HUES6 (cell line): ENCODE results near the gene BORCS5.

Experiments used
- H3K27ac ChIP-seq: 2 replicates; pipeline ENCODE4 v1.7.0; 2013; ENCODE audit warnings: low read depth, mild to moderate bottlenecking, low read length, inconsistent platforms
- H3K27me3 ChIP-seq: 2 replicates; pipeline ENCODE4 v1.6.1; 2013; ENCODE audit warnings: low read length; ENCODE audit not compliant: control insufficient read depth, insufficient read depth
- H3K36me3 ChIP-seq: 2 replicates; pipeline ENCODE4 v1.6.1; 2013; ENCODE audit warnings: low read length; ENCODE audit not compliant: control insufficient read depth, insufficient read depth
- H3K4me1 ChIP-seq: 2 replicates; pipeline ENCODE4 v1.6.1; 2013; ENCODE audit warnings: low read length; ENCODE audit not compliant: control insufficient read depth, insufficient read depth
- H3K4me3 ChIP-seq: 2 replicates; pipeline ENCODE4 v1.5.1; 2013; ENCODE audit warnings: low read depth, low read length
- H3K9ac ChIP-seq: one replicate; pipeline ENCODE4 v1.6.1; 2013; ENCODE audit warnings: mild to moderate bottlenecking, low read length
- H3K9me3 ChIP-seq: 2 replicates; pipeline ENCODE4 v1.6.1; 2013; ENCODE audit warnings: low read depth, low read length; ENCODE audit not compliant: control insufficient read depth, insufficient read depth

BORCS5 gene

GRCh38 chr12:12449533-12450025, 92.7 kb downstream of the BORCS5 start:
- no peaks in the 10 kb centered on the region for H3K27me3 ChIP-seq
- H3K27ac ChIP-seq = no peak overlapping the region
- peaks cover 26% of the 10 kb centered on the region for H3K4me1 ChIP-seq
- H3K36me3 ChIP-seq = no peaks in the 10 kb centered on the region
- H3K9ac ChIP-seq = no peak overlapping the region
- no peaks in the 10 kb centered on the region for H3K9me3 ChIP-seq
- no peak overlapping the region for H3K4me3 ChIP-seq

- no peak overlapping the region for H3K9ac ChIP-seq
- H3K4me1 ChIP-seq = peaks cover 26% of the 10 kb centered on the region
- H3K27ac ChIP-seq = no peak overlapping the region
- H3K4me3 ChIP-seq = no peak overlapping the region
- no peaks in the 10 kb centered on the region for H3K27me3 ChIP-seq
- no peaks in the 10 kb centered on the region for H3K36me3 ChIP-seq
- no peaks in the 10 kb centered on the region for H3K9me3 ChIP-seq
Observed at GRCh38 chr12:12450043-12450471, 93.2 kb downstream of the BORCS5 start.

- Histone ChIP-seq H3K27me3 (no peaks in the 10 kb centered on the region), H3K4me1 (peaks cover 26% of the 10 kb centered on the region), H3K9ac (no peak overlapping the region), H3K9me3 (no peaks in the 10 kb centered on the region), H3K27ac (no peak overlapping the region), H3K36me3 (no peaks in the 10 kb centered on the region), H3K4me3 (no peak overlapping the region)
Observed at GRCh38 chr12:12451098-12451497, 94.2 kb downstream of the BORCS5 start.

GRCh38 chr12:12452326-12452902, 95.5 kb downstream of the BORCS5 start:
- Histone ChIP-seq H3K4me1 (peaks cover 13% of the 10 kb centered on the region), H3K36me3 (no peaks in the 10 kb centered on the region), H3K27ac (no peak overlapping the region), H3K27me3 (no peaks in the 10 kb centered on the region), H3K9ac (no peak overlapping the region), H3K9me3 (no peaks in the 10 kb centered on the region), H3K4me3 (no peak overlapping the region)

- Histone ChIP-seq H3K4me3 (no peak overlapping the region), H3K9me3 (no peaks in the 10 kb centered on the region), H3K27me3 (no peaks in the 10 kb centered on the region), H3K9ac (no peak overlapping the region), H3K4me1 (peaks cover 14% of the 10 kb centered on the region), H3K27ac (no peak overlapping the region), H3K36me3 (no peaks in the 10 kb centered on the region)
Observed at GRCh38 chr12:12453635-12454034, 96.8 kb downstream of the BORCS5 start.

GRCh38 chr12:12454315-12454714, 97.4 kb downstream of the BORCS5 start:
- Histone ChIP-seq H3K27me3 (no peaks in the 10 kb centered on the region), H3K9me3 (no peaks in the 10 kb centered on the region), H3K4me1 (peaks cover 7% of the 10 kb centered on the region), H3K4me3 (no peak overlapping the region), H3K36me3 (no peaks in the 10 kb centered on the region), H3K27ac (no peak overlapping the region), H3K9ac (no peak overlapping the region)

GRCh38 chr12:12456637-12457036, 99.8 kb downstream of the BORCS5 start:
- H3K9me3 ChIP-seq = no peaks in the 10 kb centered on the region
- H3K4me3 ChIP-seq = no peak overlapping the region
- no peaks in the 10 kb centered on the region for H3K27me3 ChIP-seq
- no peak overlapping the region for H3K9ac ChIP-seq
- H3K27ac ChIP-seq = no peak overlapping the region
- H3K36me3 ChIP-seq = no peaks in the 10 kb centered on the region
- peaks cover 5% of the 10 kb centered on the region; the same call in 1 of the 2 replicates for H3K4me1 ChIP-seq

GRCh38 chr12:12460935-12461922, 104.4 kb downstream of the BORCS5 start:
- Histone ChIP-seq H3K4me1 (peaks cover 7% of the 10 kb centered on the region; the same call in 1 of the 2 replicates), H3K27me3 (no peaks in the 10 kb centered on the region), H3K4me3 (no peak overlapping the region), H3K9me3 (no peaks in the 10 kb centered on the region), H3K36me3 (no peaks in the 10 kb centered on the region), H3K9ac (no peak overlapping the region), H3K27ac (no peak overlapping the region)

- Histone ChIP-seq H3K9me3 (no peaks in the 10 kb centered on the region), H3K27me3 (no peaks in the 10 kb centered on the region), H3K4me1 (peaks cover 13% of the 10 kb centered on the region; the same call in 1 of the 2 replicates), H3K9ac (no peak overlapping the region), H3K4me3 (no peak overlapping the region), H3K27ac (no peak overlapping the region), H3K36me3 (no peaks in the 10 kb centered on the region)
Observed at GRCh38 chr12:12461923-12462315, 105.0 kb downstream of the BORCS5 start.

- Histone ChIP-seq H3K4me1 (peaks cover 8% of the 10 kb centered on the region; the same call in 1 of the 2 replicates), H3K27me3 (no peaks in the 10 kb centered on the region), H3K27ac (no peak overlapping the region)
Observed at GRCh38 chr12:12465522-12465921, 108.6 kb downstream of the BORCS5 start.

GRCh38 chr12:12466157-12466556, 109.3 kb downstream of the BORCS5 start:
- peaks cover 8% of the 10 kb centered on the region; the same call in 1 of the 2 replicates for H3K4me1 ChIP-seq
- no peak overlapping the region for H3K9ac ChIP-seq
- no peaks in the 10 kb centered on the region for H3K36me3 ChIP-seq
- H3K4me3 ChIP-seq = no peak overlapping the region
- no peaks in the 10 kb centered on the region for H3K27me3 ChIP-seq
- no peak overlapping the region for H3K27ac ChIP-seq
- H3K9me3 ChIP-seq = peaks cover 13% of the 10 kb centered on the region

More at GRCh38 chr12:12465522-12465921, 108.6 kb downstream of the BORCS5 start:
- Histone ChIP-seq H3K4me3 (no peak overlapping the region), H3K36me3 (no peaks in the 10 kb centered on the region), H3K9ac (no peak overlapping the region), H3K9me3 (peaks cover 7% of the 10 kb centered on the region)
